K562 (cell line): Measurements from ENCODE around the gene DPY19L1. TPM values are rescaled to one million over a fixed set of nuclear protein-coding genes. Genes with fewer than 3 reads are reported as not detected.
A peak's percentile ranks its signal among the peaks of the same experiment; 100 is the strongest.
"Not testable (repeated sequence)": the region's sequence is repeated elsewhere in the genome, so short reads cannot be mapped to it uniquely, and the experiment has no call there.

Experiments
- ATAC-seq: fragments of 200-7000 bp; cut with Tn5 transposase; 3 replicates; pipeline ENCODE4 v1.9.1; 2020; ENCODE audit warnings: moderate library complexity
- BruUV-seq: library from RNA; stranded (reverse); fragments of 400-500 nt; replicated peaks from 2 replicates; lab custom pipeline; 2021; lab: Mats Ljungman, UMichigan
- CTCF ChIA-PET: fragments of 300-600 bp; formaldehyde crosslinking; extraction: SDS; loops from one replicate; lab custom pipeline; 2021; ENCODE audit warnings: low intra/inter-chr PET ratio; lab: Yijun Ruan, JAX
- POLR2A ChIA-PET: fragments of 300-600, 350-650 bp; sonication (Branson Sonifier 250); formaldehyde crosslinking; extraction: SDS; loops from one replicate; lab custom pipeline; 2021; ENCODE audit warnings: antibody characterized with exemption, inconsistent platforms; lab: Yijun Ruan, JAX
- DNase-seq, 4 experiments: peaks; one replicate each; pipeline versions ENCODE4 v3.0.0 to v3.0.0-alpha.2; 2011 to 2018; ENCODE audit warnings: low spot score in 3 of 4, mixed read lengths in 3 of 4; ENCODE audit errors: extremely low read depth in 1 of 4
- FAIRE-seq: peaks from 2 replicates; lab custom pipeline; 2011; peaks lifted over from hg19 to GRCh38; lab: Jason Lieb, UNC
- H2AFZ ChIP-seq: 2 replicates; pipeline ENCODE4 v1.6.0; 2011; ENCODE audit warnings: low read depth, low read length, control low read depth, inconsistent platforms
- H3K27ac ChIP-seq: fragments of 200-600 bp; 3 replicates; pipeline ENCODE4 v1.8.0; 2011; ENCODE audit warnings: low read depth, mild to moderate bottlenecking, control low read depth, inconsistent platforms, low read length, moderate library complexity, mixed read lengths; ENCODE audit errors: extremely low read depth
- H3K27me3 ChIP-seq, 2 experiments: fragments of 300-600 bp in 1 of 2; 2 replicates in 1 of 2; 3 replicates in 1 of 2; pipeline versions ENCODE4 v1.6.0 to v1.8.0; 2011; ENCODE audit warnings: inconsistent platforms in 2 of 2, low read length in 2 of 2, mild to moderate bottlenecking in 1 of 2, mixed read lengths in 1 of 2, moderate library complexity in 1 of 2; ENCODE audit not compliant: control insufficient read depth in 2 of 2, insufficient read depth in 2 of 2
- H3K36me3 ChIP-seq: fragments of 300-600 bp; 3 replicates; pipeline ENCODE4 v1.8.0; 2011; ENCODE audit warnings: mild to moderate bottlenecking, low read length, inconsistent platforms; ENCODE audit not compliant: control insufficient read depth, insufficient read depth
- H3K4me1 ChIP-seq, 2 experiments: fragments of 200-600 bp in 1 of 2; replicated peaks in 1 of 2; 2 replicates in 1 of 2; 3 replicates in 1 of 2; pipeline versions ENCODE4 v1.5.1 to v1.8.0; 2011; ENCODE audit warnings: inconsistent platforms in 2 of 2, low read length in 2 of 2, mild to moderate bottlenecking in 1 of 2, mixed read lengths in 1 of 2, moderate library complexity in 1 of 2; ENCODE audit not compliant: control insufficient read depth in 2 of 2, insufficient read depth in 2 of 2
- H3K4me2 ChIP-seq: 2 replicates; pipeline ENCODE4 v1.6.1; 2011; ENCODE audit warnings: low read length, control low read depth, inconsistent platforms, mixed read lengths; ENCODE audit not compliant: insufficient read depth
- H3K4me3 ChIP-seq: fragments of 200-600 bp; sonication (generic), shearing (Covaris generic); 2 replicates; pipeline ENCODE4 v1.5.1; 2016; ENCODE audit warnings: control low read depth, inconsistent platforms
- H3K79me2 ChIP-seq: fragments of 200-600 bp; 3 replicates; pipeline ENCODE4 v1.8.0; 2011; ENCODE audit warnings: low read length, inconsistent platforms; ENCODE audit not compliant: control insufficient read depth, insufficient read depth
- H3K9ac ChIP-seq, 2 experiments: 2 replicates each; pipeline versions ENCODE4 v1.6.0 to v1.6.1; 2011; ENCODE audit warnings: low read depth in 2 of 2, low read length in 2 of 2, control low read depth in 1 of 2, inconsistent platforms in 1 of 2, mild to moderate bottlenecking in 1 of 2, mixed read lengths in 1 of 2; ENCODE audit not compliant: insufficient read depth in 1 of 2
- H3K9me1 ChIP-seq: one replicate; pipeline ENCODE4 v1.6.0; 2011; ENCODE audit warnings: inconsistent platforms, mild to moderate bottlenecking, low read length, moderate library complexity; ENCODE audit not compliant: control insufficient read depth, insufficient read depth
- H3K9me3 ChIP-seq: replicated peaks from 2 replicates; pipeline ENCODE4 v1.5.1; 2011; ENCODE audit warnings: low read depth, low read length, inconsistent platforms; ENCODE audit not compliant: control insufficient read depth, insufficient read depth
- H4K20me1 ChIP-seq: replicated peaks from 2 replicates; pipeline ENCODE4 v1.6.1; 2011; ENCODE audit warnings: low read length, inconsistent platforms, mixed read lengths; ENCODE audit not compliant: control insufficient read depth, insufficient read depth
- ATF1 ChIP-seq, 2 experiments: fragments of 450-650 bp in 1 of 2; IDR thresholded peaks; 2 replicates each; pipeline ENCODE4 v1.6.1; 2016; ENCODE audit warnings: missing compliant biosample characterization in 1 of 2, missing genetic modification characterization in 1 of 2
- CREM ChIP-seq: IDR thresholded peaks from 2 replicates; pipeline ENCODE4 v1.6.1; 2014; ENCODE audit warnings: antibody characterized with exemption, low read depth
- NR2C2 ChIP-seq, 2 experiments: fragments of 200-800 bp in 1 of 2; sonication (Bioruptor generic) in 1 of 2; sonication (generic) in 1 of 2; formaldehyde crosslinking in 1 of 2; IDR thresholded peaks; 2 replicates each; pipeline versions ENCODE4 v1.6.1 to v1.8.0; 2016 to 2022; ENCODE audit warnings: mild to moderate bottlenecking in 1 of 2, missing compliant biosample characterization in 1 of 2, missing genetic modification characterization in 1 of 2, missing genetic modification reagents in 1 of 2
- PKNOX1 ChIP-seq: fragments of 450-650 bp; IDR thresholded peaks from 2 replicates; pipeline ENCODE4 v1.6.1; 2016
- ZFP36 ChIP-seq: fragments of 150-350 bp; IDR thresholded peaks from 2 replicates; pipeline ENCODE4 v1.6.1; 2018; ENCODE audit warnings: low read length, low read depth; ENCODE audit not compliant: partially characterized antibody
- WGBS: fragments of 100-300 bp; shearing (Covaris generic); methylation state at CpG from one replicate; pipeline ENCODE4 v1.1.6; 2016; ENCODE audit warnings: low coverage, mixed read lengths; ENCODE audit not compliant: insufficient coverage; ENCODE audit errors: missing lambda C conversion rate; 5-methylcytosine and 5-hydroxymethylcytosine counted together
- in situ Hi-C: fragments of 300-500 bp; cut with MboI; formaldehyde crosslinking; loops from 4 replicates; pipeline ENCODE4 v1.15.0; 2018; ENCODE audit warnings: inconsistent platforms, mixed read lengths
- intact Hi-C: fragments of 100-400 bp; cut with micrococcal nuclease; formaldehyde crosslinking; loops from 2 replicates; pipeline ENCODE4 v1.14.2; 2022
- polyA plus RNA-seq, 8 experiments: library from polyadenylated mRNA; depleted of rRNA in 4 of 8; stranded (reverse) in 5 of 8; unstranded in 3 of 8; fragments of >200 nt; fragmentation: Nextera tagmentation in 2 of 8; fragmentation: Illumina TruSeq in 1 of 8; extraction: Ambion mirVana in 2 of 8; extraction: Trizol in 1 of 8; gene quantifications; 2 replicates each; pipeline versions ENCODE4 v1.2.1 to v1.2.3, GENCODE V29; 2011 to 2014; ENCODE audit warnings: inconsistent platforms in 1 of 8, missing spikeins in 1 of 8
- total RNA-seq, 7 experiments: library from RNA; depleted of rRNA in 6 of 7; stranded (reverse); fragments of >200 nt in 6 of 7; fragmentation: Illumina TruSeq in 2 of 7; extraction: Trizol in 2 of 7; gene quantifications; 2 replicates each; pipeline versions ENCODE4 v1.2.1 to v1.2.3, GENCODE V29; 2011 to 2021; ENCODE audit warnings: low replicate concordance in 1 of 7

The DPY19L1 gene
- total and polyA plus RNA-seq, 9 of the 15 experiments (the other 6 are each of a cell fraction or from before 2014, with no cell fraction given) = 4.0 to 34.3 (median 22.1) TPM

GRCh38 chr7:34998335-34998734, 39.0 kb downstream of the DPY19L1 start:
- ATAC-seq (peak; percentile 89), FAIRE-seq (peak; percentile 99), DNase-seq (peak in 1 of 4 experiments; percentile 47)
- POLR2A ChIA-PET; H3K4me3 ChIP-seq; H3K36me3 ChIP-seq; H4K20me1 ChIP-seq; H3K27me3 ChIP-seq; CTCF ChIA-PET; H3K9me3 ChIP-seq; in situ Hi-C loops; intact Hi-C loops; H3K79me2 ChIP-seq; BruUV-seq; H3K9me1 ChIP-seq; TF ChIP-seq ATF1, NR2C2 (CRISPR knock-in tag; IDR thresholded peaks at IDR 0.05): not testable (repeated sequence)
- H2AFZ ChIP-seq = peak overlapping the region; percentile 85
- peak overlapping the region in 1 of 2 experiments; percentile 60; a peak in 2 of 4 replicates for H3K9ac ChIP-seq
- H3K27ac ChIP-seq = peak overlapping the region; percentile 80
- 0% methylated on average over 6 of the region's 6 CpGs for whole genome bisulfite sequencing
- peak overlapping the region; percentile 52 for H3K4me2 ChIP-seq
- TF ChIP-seq ATF1 (tag; IDR thresholded peaks at IDR 0.05) (peak; percentile 34; the same call in 1 of the 2 replicates), ZFP36 (peak; percentile 10), CREM (peak; percentile 28; the same call in 1 of the 2 replicates), PKNOX1 (0 out of 2 replicates have a peak, but pooled peaks have one; percentile 32), NR2C2 (tag; IDR thresholded peaks at IDR 0.05) (peak; percentile 42; the same call in 1 of the 2 replicates)
- H3K4me1 ChIP-seq = peaks cover 3 to 28% of the 10 kb centered on the region in 2 experiments; a peak in 3 of 5 replicates
